B cell (primary cell): ENCODE measurements around the gene SEZ6L2. TPM values are rescaled to one million over a fixed set of nuclear protein-coding genes. Genes with fewer than 3 reads are reported as not detected.

ENCODE experiments used
- ATAC-seq: fragments of 200-7000 bp; cut with Tn5 transposase; one replicate; pipeline ENCODE4 v1.10.0; 2021; ENCODE audit warnings: low read depth, mild to moderate bottlenecking, moderate number of reproducible peaks, moderate library complexity
- CTCF ChIA-PET: fragments of 350-600 bp; sonication (Branson Sonifier 250); formaldehyde crosslinking; loops from one replicate; lab custom pipeline; 2021; ENCODE audit warnings: antibody characterized with exemption, inconsistent platforms; lab: Charles Lee
- POLR2A ChIA-PET: fragments of 350-600 bp; sonication (Branson Sonifier 250); formaldehyde crosslinking; loops from one replicate; lab custom pipeline; 2021; ENCODE audit warnings: antibody characterized with exemption; lab: Charles Lee
- DNase-seq: peaks from one replicate; pipeline ENCODE4 v3.0.0; 2013
- H2AFZ ChIP-seq: 2 replicates; pipeline ENCODE4 v1.6.1; 2012; ENCODE audit warnings: mild to moderate bottlenecking, low read depth, low read length; ENCODE audit not compliant: insufficient read depth, poor library complexity, severe bottlenecking
- H3K27ac ChIP-seq, 2 donors: 1 replicate in 1 of 2; 2 replicates in 1 of 2; pipeline ENCODE4 v1.5.1; 2012 to 2013; ENCODE audit warnings: low read length in 2 of 2, mild to moderate bottlenecking in 2 of 2, moderate library complexity in 1 of 2
- H3K27me3 ChIP-seq, 4 experiments: fragments of 200-600 bp in 1 of 4; sonication (generic) in 1 of 4; replicated peaks in 1 of 4; 1 replicate in 2 of 4; 2 replicates in 2 of 4; pipeline versions ENCODE4 v1.6.1 to v1.7.0; 2013 to 2016; ENCODE audit warnings: low read length in 3 of 4, mild to moderate bottlenecking in 2 of 4, mixed read lengths in 1 of 4, moderate library complexity in 1 of 4; ENCODE audit not compliant: insufficient read depth in 4 of 4, control insufficient read depth in 3 of 4; ENCODE audit errors: control extremely low read depth in 1 of 4
- H3K36me3 ChIP-seq, 2 experiments: replicated peaks in 1 of 2; 1 replicate in 1 of 2; 2 replicates in 1 of 2; pipeline versions ENCODE4 v1.6.1 to v1.7.1; 2013; ENCODE audit warnings: low read length in 1 of 2; ENCODE audit not compliant: insufficient read depth in 2 of 2, control insufficient read depth in 1 of 2; ENCODE audit errors: control extremely low read depth in 1 of 2, extremely low read depth in 1 of 2
- H3K4me1 ChIP-seq, 2 donors: fragments of 200-600 bp in 1 of 2; sonication (generic) in 1 of 2; 1 replicate in 1 of 2; 2 replicates in 1 of 2; pipeline versions ENCODE4 v1.5.1 to v1.6.1; 2013 to 2017; ENCODE audit warnings: low read length in 2 of 2; ENCODE audit not compliant: control insufficient read depth in 2 of 2, insufficient read depth in 2 of 2
- H3K4me2 ChIP-seq: replicated peaks from 2 replicates; pipeline ENCODE3; 2012; ENCODE audit warnings: mild to moderate bottlenecking, low read depth, low read length; ENCODE audit not compliant: poor library complexity, severe bottlenecking
- H3K4me3 ChIP-seq, 5 experiments: fragments of 200-600 bp in 1 of 5; sonication (generic) in 1 of 5; 1 replicate in 3 of 5; 2 replicates in 2 of 5; pipeline versions ENCODE4 v1.5.1 to v1.7.0; 2011 to 2016; ENCODE audit warnings: low read length in 4 of 5, mild to moderate bottlenecking in 4 of 5, low read depth in 2 of 5, control low read depth in 1 of 5, moderate library complexity in 1 of 5; ENCODE audit not compliant: insufficient read depth in 1 of 5; ENCODE audit errors: control extremely low read depth in 1 of 5, extremely low read depth in 1 of 5
- H3K79me2 ChIP-seq: fragments of 200-600 bp; sonication (generic); one replicate; pipeline ENCODE4 v1.6.0; 2016; ENCODE audit warnings: low read length; ENCODE audit not compliant: control insufficient read depth, insufficient read depth
- H3K9ac ChIP-seq: fragments of 200-600 bp; sonication (generic); 2 replicates; pipeline ENCODE4 v1.6.1; 2017; ENCODE audit warnings: mild to moderate bottlenecking, low read length, moderate library complexity
- H3K9me3 ChIP-seq, 3 donors: one replicate each; pipeline versions ENCODE4 v1.6.1 to v1.7.1; 2013; ENCODE audit warnings: low read length in 2 of 3; ENCODE audit not compliant: control insufficient read depth in 2 of 3, insufficient read depth in 1 of 3; ENCODE audit errors: control extremely low read depth in 1 of 3
- H4K20me1 ChIP-seq: 2 replicates; pipeline ENCODE4 v1.6.0; 2012; ENCODE audit warnings: mild to moderate bottlenecking, low read length; ENCODE audit not compliant: insufficient read depth, control insufficient read depth, poor library complexity, severe bottlenecking
- H3K27ac Mint-ChIP-seq: one replicate; pipeline ENCODE4 v1.8.0; 2021; ENCODE audit warnings: mixed read lengths
- H3K27me3 Mint-ChIP-seq: one replicate; pipeline ENCODE4 v1.8.0; 2021; ENCODE audit warnings: mixed read lengths
- H3K4me1 Mint-ChIP-seq: one replicate; pipeline ENCODE4 v1.8.0; 2021; ENCODE audit warnings: mixed read lengths
- H3K4me3 Mint-ChIP-seq: one replicate; pipeline ENCODE4 v1.8.0; 2021; ENCODE audit warnings: mixed read lengths
- H3K9me3 Mint-ChIP-seq: one replicate; pipeline ENCODE4 v1.8.0; 2022; ENCODE audit warnings: mixed read lengths; ENCODE audit not compliant: insufficient read depth
- CTCF ChIP-seq: fragments of 200-600 bp; IDR thresholded peaks from one replicate; pipeline ENCODE4 v1.8.0; 2022; ENCODE audit warnings: antibody characterized with exemption, mild to moderate bottlenecking
- EZH2 ChIP-seq: IDR thresholded peaks from 2 replicates; pipeline ENCODE4 v1.6.1; 2012; ENCODE audit warnings: borderline replicate concordance, low read depth, mild to moderate bottlenecking, moderate library complexity, low read length; ENCODE audit not compliant: insufficient read depth, poor library complexity, severe bottlenecking
- WGBS: methylation state at CpG from one replicate; pipeline ENCODE4 v1.1.5; 2013; ENCODE audit warnings: missing lambda C conversion rate; ENCODE audit not compliant: insufficient coverage; 5-methylcytosine and 5-hydroxymethylcytosine counted together
- intact Hi-C: fragments of 100-400 bp; cut with micrococcal nuclease; formaldehyde crosslinking; loops from one replicate; pipeline ENCODE4 v1.10.0; 2022
- polyA minus RNA-seq: library from RNA; depleted of rRNA, polyadenylated mRNA; stranded (reverse); fragments of >200 nt; gene quantifications from 2 replicates; pipeline ENCODE4 v1.2.3, GENCODE V29; 2012
- polyA plus RNA-seq: library from polyadenylated mRNA; depleted of rRNA; stranded (reverse); fragments of >200 nt; gene quantifications from 2 replicates; pipeline ENCODE4 v1.2.3, GENCODE V29; 2012
- total RNA-seq, 2 donors: library from RNA; stranded (reverse); fragments of 120-200 nt in 1 of 2; gene quantifications; 1 replicate in 1 of 2; 2 replicates in 1 of 2; pipeline versions ENCODE4 v1.2.3 to v1.2.4, GENCODE V29; 2013 to 2022

The SEZ6L2 gene
- not detected in 2 replicates for total RNA-seq
- 0.02 TPM for total RNA-seq (2013)
- polyA plus RNA-seq, result 0.10 TPM in 1 of 2 replicates, not detected in the other
- polyA minus RNA-seq, result 0.07 TPM in 1 of 2 replicates, not detected in the other

DNA sequence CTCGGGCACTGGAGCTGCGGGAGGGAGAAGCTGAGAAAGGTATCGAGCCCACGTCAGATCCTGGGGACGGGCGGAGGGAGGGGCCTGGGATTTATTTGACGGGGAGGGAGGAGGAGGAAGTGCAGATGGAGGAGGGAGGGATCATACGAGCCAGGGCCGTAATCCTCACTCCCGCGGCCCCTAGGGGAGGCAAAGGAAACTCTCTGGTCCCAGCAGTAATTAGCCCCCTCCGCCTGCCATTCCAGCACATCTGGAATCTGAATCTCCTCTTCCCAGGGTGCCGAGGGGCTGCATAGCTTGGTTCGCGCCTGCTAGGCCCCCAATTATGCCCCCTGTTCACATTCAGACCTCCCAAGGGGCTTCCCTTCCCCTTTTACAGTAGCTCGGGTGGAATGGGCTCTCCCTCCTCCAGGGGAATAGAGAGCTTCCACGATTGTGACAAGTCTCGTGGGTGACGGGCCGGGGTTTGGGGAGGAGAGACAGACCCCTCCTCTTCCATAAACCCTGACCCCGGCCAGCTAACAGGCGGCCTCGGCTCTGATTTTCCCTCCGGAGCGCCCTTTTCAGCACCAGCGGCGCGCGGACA, at the start of gene SEZ6L2:
SEZ6L2 (minus strand) TSS at position 35 of the 586 bp plus-strand sequence. CDS start 531 bp downstream, outside the sequence.
- CTCF ChIA-PET, result no interaction called here
- POLR2A ChIA-PET, result no interaction called here
- peak; percentile 22 for DNase-seq
- Histone ChIP-seq H3K4me1 (peaks cover 15 to 22% of the 10 kb centered on the region in 2 donors), H3K4me3 (peak within 1 kb of the TSS in 4 of 5 experiments; percentile 29 to 62 (median 50)), H3K36me3 (no peaks in the 10 kb centered on the region), H3K9me3 (peaks cover 0 to 22% (median 0%) of the 10 kb centered on the region in 3 donors), H2AFZ (peak within 1 kb of the TSS; percentile 58), H3K27me3 (peaks cover 0 to 48% (median 25%) of the 10 kb centered on the region in 4 experiments), H3K79me2 (no peaks in the 10 kb centered on the region), H4K20me1 (no peaks in the 10 kb centered on the region), H3K27ac (no peak within 1 kb of the TSS), H3K9ac (peak within 1 kb of the TSS; percentile 61), H3K4me2 (peak within 1 kb of the TSS; percentile 92)
- ATAC-seq, result no peak
- intact Hi-C loops, result loop anchor here (1.0 to 10.0 kb wide), 3 partner anchors 27 to 205 kb away; partner anchors contain the start of genes CDIPT and KCTD13
- TF ChIP-seq EZH2 (no peak), CTCF (no peak)
- H3K27ac Mint-ChIP-seq, result no peak within 1 kb of the TSS
- H3K27me3 Mint-ChIP-seq, result peaks cover 34% of the 10 kb centered on the region
- H3K4me3 Mint-ChIP-seq, result peak within 1 kb of the TSS; percentile 62
- peaks cover 3% of the 10 kb centered on the region for H3K4me1 Mint-ChIP-seq
- no peaks in the 10 kb centered on the region for H3K9me3 Mint-ChIP-seq
- WGBS, result 1% methylated on average over 27 of the region's 29 CpGs

GRCh38 chr16:29947897-29948296, 48.5 kb upstream of the SEZ6L2 start:
- peaks cover 5% of the 10 kb centered on the region for H3K9me3 Mint-ChIP-seq
- intact Hi-C loops, result no loop called here
- peaks cover 0 to 9% (median 0%) of the 10 kb centered on the region in 3 donors for H3K9me3 ChIP-seq
- no peaks in the 10 kb centered on the region for H3K4me1 ChIP-seq
- no peak overlapping the region for H3K27ac ChIP-seq
- H3K4me1 Mint-ChIP-seq, result no peaks in the 10 kb centered on the region
- no peak for ATAC-seq
- H3K27me3 ChIP-seq, result no peaks in the 10 kb centered on the region
- H3K4me3 ChIP-seq, result no peak overlapping the region
- DNase-seq, result no peak
- no peaks in the 10 kb centered on the region for H4K20me1 ChIP-seq
- CTCF ChIA-PET, result interaction anchor here (0.7 kb wide), 2 partner anchors 92 to 231 kb away, joined by 5 to 8 read pairs; no protein-coding TSS in a partner anchor
- no peaks in the 10 kb centered on the region for H3K79me2 ChIP-seq
- no peak overlapping the region for H3K27ac Mint-ChIP-seq
- WGBS, result 100% methylated on average over 2 of the region's 2 CpGs
- H2AFZ ChIP-seq, result no peak overlapping the region
- no peak overlapping the region for H3K9ac ChIP-seq
- POLR2A ChIA-PET, result no interaction called here
- H3K36me3 ChIP-seq, result no peaks in the 10 kb centered on the region
- H3K4me2 ChIP-seq, result no peak overlapping the region
- peaks cover 10% of the 10 kb centered on the region for H3K27me3 Mint-ChIP-seq
- no peak overlapping the region for H3K4me3 Mint-ChIP-seq
- TF ChIP-seq EZH2, result no peak
- TF ChIP-seq CTCF, result no peak
